ENCODE measurements around the gene ZNF627. TPM values are rescaled to one million over a fixed set of nuclear protein-coding genes. Genes with fewer than 3 reads are reported as not detected.
A peak's percentile ranks its signal among the peaks of the same experiment; 100 is the strongest.
"Not testable (repeated sequence)": the region's sequence is repeated elsewhere in the genome, so short reads cannot be mapped to it uniquely, and the experiment has no call there.

Gene ZNF627
- total and polyA plus RNA-seq, 7 experiments from 2014 or later, result 5.2 to 15.4 (median 12.3) TPM

- CTCF ChIA-PET, result interaction anchor here (0.6 to 1.8 kb wide), 10 partner anchors 10 to 916 kb away, joined by 3 to 9 read pairs (median 4); no protein-coding TSS in a partner anchor
- H3K27ac Mint-ChIP-seq, result peak overlapping the region; percentile 39 to 94 (median 78)
- H3K36me3 Mint-ChIP-seq, result peaks cover 0 to 8% (median 3%) of the 10 kb centered on the region in 5 donors
- peak in 8 of 9 donors; percentile 48 to 79 (median 76) for DNase-seq
- ATAC-seq, result peak; percentile 65
- intact Hi-C loops (cut with micrococcal nuclease), result loop anchor here (1.0 to 5.0 kb wide), 5 partner anchors 18 to 252 kb away; partner anchors contain the start of gene ZNF440 (in 1 of the 2)
- Histone ChIP-seq H3K9me3 (ENCODE audit: control insufficient read depth in 2 of 3, low read length in 3 of 3) (no peaks in the 10 kb centered on the region), H3K4me1 (ENCODE audit: control insufficient read depth in 2 of 2, insufficient read depth in 2 of 2, low read length in 2 of 2) (peaks cover 16 to 19% of the 10 kb centered on the region in 2 donors), H3K27ac (ENCODE audit: low read depth, low read length) (no peak overlapping the region), H3K27me3 (ENCODE audit: control insufficient read depth in 2 of 2, insufficient read depth in 2 of 2, low read length in 2 of 2) (no peaks in the 10 kb centered on the region), H3K36me3 (ENCODE audit: control insufficient read depth in 2 of 3, insufficient read depth in 3 of 3, low read length in 3 of 3) (peaks cover 0 to 10% (median 0%) of the 10 kb centered on the region in 3 experiments), H3K4me3 (ENCODE audit: low read length) (no peak overlapping the region)
- H3K9me3 Mint-ChIP-seq, result no peaks in the 10 kb centered on the region
- peaks cover 31 to 55% (median 41%) of the 10 kb centered on the region in 7 donors for H3K4me1 Mint-ChIP-seq
- H3K27me3 Mint-ChIP-seq, result no peaks in the 10 kb centered on the region
- H3K4me3 Mint-ChIP-seq, result peak overlapping the region; percentile 73 to 98 (median 84)
- POLR2A ChIA-PET, result interaction anchor here (1.0 to 4.0 kb wide), 3 partner anchors 13 to 32 kb away, joined by 4 to 33 read pairs (median 17); partner anchors contain the start of gene ECSIT
Observed at GRCh38 chr19:11560404-11561051, 36.8 kb upstream of the ZNF627 start.

GRCh38 chr19:11563532-11563931, 33.8 kb upstream of the ZNF627 start:
- Histone ChIP-seq H3K27me3 (ENCODE audit: control insufficient read depth in 2 of 2, insufficient read depth in 2 of 2, low read length in 2 of 2) (no peaks in the 10 kb centered on the region), H3K4me3 (ENCODE audit: low read length) (no peak overlapping the region), H3K4me1 (ENCODE audit: control insufficient read depth in 2 of 2, insufficient read depth in 2 of 2, low read length in 2 of 2) (peaks cover 5 to 10% of the 10 kb centered on the region in 2 donors), H3K27ac (ENCODE audit: low read depth, low read length) (no peak overlapping the region), H3K9me3 (ENCODE audit: control insufficient read depth in 2 of 3, low read length in 3 of 3) (no peaks in the 10 kb centered on the region), H3K36me3 (ENCODE audit: control insufficient read depth in 2 of 3, insufficient read depth in 3 of 3, low read length in 3 of 3) (peaks cover 0 to 5% (median 0%) of the 10 kb centered on the region in 3 experiments)
- no peaks in the 10 kb centered on the region for H3K9me3 Mint-ChIP-seq
- H3K27me3 Mint-ChIP-seq, result no peaks in the 10 kb centered on the region
- H3K27ac Mint-ChIP-seq, result peak overlapping the region in 2 of 9 donors; percentile 15 to 22
- H3K4me1 Mint-ChIP-seq, result peaks cover 13 to 27% (median 22%) of the 10 kb centered on the region in 7 donors
- no peak overlapping the region for H3K4me3 Mint-ChIP-seq
- CTCF ChIA-PET, result no interaction called here
- intact Hi-C loops (cut with micrococcal nuclease), result loop anchor here in 1 of 2 donors (5.0 kb wide), 1 partner anchor 249 kb away; the partner anchor contains the start of gene ZNF440
- ATAC-seq (no peak), DNase-seq (no peak)
- peaks cover 0 to 8% (median 4%) of the 10 kb centered on the region in 5 donors for H3K36me3 Mint-ChIP-seq
- POLR2A ChIA-PET, result no interaction called here

GRCh38 chr19:11564082-11564807, 33.0 kb upstream of the ZNF627 start:
- ATAC-seq; H3K27me3 ChIP-seq (ENCODE audit: control insufficient read depth in 2 of 2, insufficient read depth in 2 of 2, low read length in 2 of 2); H3K27ac ChIP-seq (ENCODE audit: low read depth, low read length); H3K36me3 Mint-ChIP-seq; H3K4me3 Mint-ChIP-seq; H3K9me3 ChIP-seq (ENCODE audit: control insufficient read depth in 2 of 3, low read length in 3 of 3); H3K4me1 ChIP-seq (ENCODE audit: control insufficient read depth in 2 of 2, insufficient read depth in 2 of 2, low read length in 2 of 2); POLR2A ChIA-PET; H3K36me3 ChIP-seq (ENCODE audit: control insufficient read depth in 2 of 3, insufficient read depth in 3 of 3, low read length in 3 of 3); H3K27me3 Mint-ChIP-seq; H3K4me3 ChIP-seq (ENCODE audit: low read length); DNase-seq; H3K9me3 Mint-ChIP-seq; CTCF ChIA-PET: not testable (repeated sequence)
- H3K4me1 Mint-ChIP-seq, result peaks cover 9 to 21% (median 17%) of the 10 kb centered on the region in 7 donors
- intact Hi-C loops (cut with micrococcal nuclease), result loop anchor here in 1 of 2 donors (5.0 kb wide), 1 partner anchor 248 kb away; the partner anchor contains the start of gene ZNF440
- peak overlapping the region in 1 of 9 donors; percentile 49 for H3K27ac Mint-ChIP-seq

- H3K27ac ChIP-seq (ENCODE audit: low read depth, low read length); POLR2A ChIA-PET; CTCF ChIA-PET; H3K27me3 Mint-ChIP-seq; H3K9me3 Mint-ChIP-seq; H3K27ac Mint-ChIP-seq; H3K27me3 ChIP-seq (ENCODE audit: control insufficient read depth in 2 of 2, insufficient read depth in 2 of 2, low read length in 2 of 2); H3K4me3 Mint-ChIP-seq; H3K9me3 ChIP-seq (ENCODE audit: control insufficient read depth in 2 of 3, low read length in 3 of 3); H3K36me3 Mint-ChIP-seq; ATAC-seq; DNase-seq; H3K4me3 ChIP-seq (ENCODE audit: low read length); H3K36me3 ChIP-seq (ENCODE audit: control insufficient read depth in 2 of 3, insufficient read depth in 3 of 3, low read length in 3 of 3); H3K4me1 ChIP-seq (ENCODE audit: control insufficient read depth in 2 of 2, insufficient read depth in 2 of 2, low read length in 2 of 2); intact Hi-C loops (cut with micrococcal nuclease): not testable (repeated sequence)
- H3K4me1 Mint-ChIP-seq, result peaks cover 1 to 12% (median 8%) of the 10 kb centered on the region in 7 donors
Observed at GRCh38 chr19:11565649-11565980, 31.7 kb upstream of the ZNF627 start.

- DNase-seq (no peak), ATAC-seq (no peak)
- no peak overlapping the region for H3K27ac ChIP-seq (ENCODE audit: low read depth, low read length)
- Mint-ChIP-seq H3K9me3 (no peaks in the 10 kb centered on the region), H3K27me3 (no peaks in the 10 kb centered on the region), H3K4me1 (peaks cover 0 to 9% (median 6%) of the 10 kb centered on the region in 7 donors), H3K4me3 (no peak overlapping the region), H3K36me3 (peaks cover 0 to 8% (median 4%) of the 10 kb centered on the region in 5 donors), H3K27ac (no peak overlapping the region)
- H3K4me1 ChIP-seq (ENCODE audit: control insufficient read depth in 2 of 2, insufficient read depth in 2 of 2, low read length in 2 of 2), result no peaks in the 10 kb centered on the region
- POLR2A ChIA-PET, result no interaction called here
- H3K27me3 ChIP-seq (ENCODE audit: control insufficient read depth in 2 of 2, insufficient read depth in 2 of 2, low read length in 2 of 2), result no peaks in the 10 kb centered on the region
- H3K9me3 ChIP-seq (ENCODE audit: control insufficient read depth in 2 of 3, low read length in 3 of 3), result no peaks in the 10 kb centered on the region
- CTCF ChIA-PET, result interaction anchor here (0.7 kb wide), 1 partner anchor 19 kb away, joined by 5 read pairs; no protein-coding TSS in a partner anchor
- intact Hi-C loops (cut with micrococcal nuclease), result no loop called here
- no peaks in the 10 kb centered on the region for H3K36me3 ChIP-seq (ENCODE audit: control insufficient read depth in 2 of 3, insufficient read depth in 3 of 3, low read length in 3 of 3)
- H3K4me3 ChIP-seq (ENCODE audit: low read length), result no peak overlapping the region
Observed at GRCh38 chr19:11566164-11566563, 31.1 kb upstream of the ZNF627 start.

- no peaks in the 10 kb centered on the region for H3K9me3 ChIP-seq (ENCODE audit: control insufficient read depth in 2 of 3, low read length in 3 of 3)
- CTCF ChIA-PET, result interaction anchor here (0.6 kb wide), 1 partner anchor 1102 kb away, joined by 4 read pairs; no protein-coding TSS in a partner anchor
- POLR2A ChIA-PET, result no interaction called here
- intact Hi-C loops (cut with micrococcal nuclease), result no loop called here
- DNase-seq (no peak), ATAC-seq (no peak)
- no peaks in the 10 kb centered on the region for H3K27me3 ChIP-seq (ENCODE audit: control insufficient read depth in 2 of 2, insufficient read depth in 2 of 2, low read length in 2 of 2)
- Mint-ChIP-seq H3K4me1 (peaks cover 0 to 6% (median 0%) of the 10 kb centered on the region in 7 donors), H3K27me3 (no peaks in the 10 kb centered on the region), H3K36me3 (peaks cover 0 to 11% (median 4%) of the 10 kb centered on the region in 5 donors), H3K9me3 (no peaks in the 10 kb centered on the region), H3K4me3 (no peak overlapping the region), H3K27ac (no peak overlapping the region)
- H3K27ac ChIP-seq (ENCODE audit: low read depth, low read length), result no peak overlapping the region
- peaks cover 0 to 4% (median 0%) of the 10 kb centered on the region in 3 experiments for H3K36me3 ChIP-seq (ENCODE audit: control insufficient read depth in 2 of 3, insufficient read depth in 3 of 3, low read length in 3 of 3)
- H3K4me3 ChIP-seq (ENCODE audit: low read length), result no peak overlapping the region
- no peaks in the 10 kb centered on the region for H3K4me1 ChIP-seq (ENCODE audit: control insufficient read depth in 2 of 2, insufficient read depth in 2 of 2, low read length in 2 of 2)
Observed at GRCh38 chr19:11570039-11570462, 27.2 kb upstream of the ZNF627 start.

Measured in naive thymus-derived CD4-positive, alpha-beta T cell (primary cell).